ENCODE results near the gene EVPLL.

DNA sequence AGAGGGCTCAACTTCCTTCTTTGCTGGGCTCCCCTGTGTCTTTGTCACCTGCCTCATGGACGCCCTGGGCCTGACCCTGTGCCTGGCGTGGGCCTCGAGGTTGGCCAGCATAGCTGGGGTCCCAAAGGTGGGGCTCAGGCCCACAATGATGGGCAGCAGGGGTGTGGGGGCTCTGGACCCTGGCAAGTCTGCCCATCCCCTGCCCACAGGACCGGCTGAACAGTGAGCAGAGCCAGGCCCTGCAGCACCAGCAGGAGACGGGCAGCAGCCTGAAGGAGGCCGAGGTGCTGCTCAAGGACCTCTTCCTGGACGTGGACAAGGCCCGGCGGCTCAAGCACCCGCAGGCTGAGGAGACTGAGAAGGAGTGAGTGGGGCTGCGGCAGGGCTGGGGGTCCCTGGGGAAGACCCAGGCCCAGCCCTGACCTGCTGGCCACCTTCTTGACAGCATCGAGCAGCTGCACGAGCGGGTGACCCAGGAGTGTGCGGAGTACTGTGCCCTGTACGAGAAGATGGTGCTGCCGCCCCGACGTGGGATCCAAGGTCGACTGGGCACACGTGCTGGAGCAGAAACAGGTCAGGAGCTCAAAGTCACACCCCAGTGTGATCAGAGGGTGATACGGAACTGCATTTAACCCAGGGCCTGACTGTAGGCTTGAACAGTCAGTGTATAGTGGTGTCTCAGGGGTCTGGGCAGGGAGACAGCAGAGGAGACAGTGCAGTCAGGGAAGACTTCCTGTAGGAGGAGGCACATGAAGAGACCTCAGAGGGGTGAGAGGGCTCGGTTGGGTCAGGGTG, 3.8 kb downstream of the EVPLL start:
- TF ChIP-seq, protein P1, sequence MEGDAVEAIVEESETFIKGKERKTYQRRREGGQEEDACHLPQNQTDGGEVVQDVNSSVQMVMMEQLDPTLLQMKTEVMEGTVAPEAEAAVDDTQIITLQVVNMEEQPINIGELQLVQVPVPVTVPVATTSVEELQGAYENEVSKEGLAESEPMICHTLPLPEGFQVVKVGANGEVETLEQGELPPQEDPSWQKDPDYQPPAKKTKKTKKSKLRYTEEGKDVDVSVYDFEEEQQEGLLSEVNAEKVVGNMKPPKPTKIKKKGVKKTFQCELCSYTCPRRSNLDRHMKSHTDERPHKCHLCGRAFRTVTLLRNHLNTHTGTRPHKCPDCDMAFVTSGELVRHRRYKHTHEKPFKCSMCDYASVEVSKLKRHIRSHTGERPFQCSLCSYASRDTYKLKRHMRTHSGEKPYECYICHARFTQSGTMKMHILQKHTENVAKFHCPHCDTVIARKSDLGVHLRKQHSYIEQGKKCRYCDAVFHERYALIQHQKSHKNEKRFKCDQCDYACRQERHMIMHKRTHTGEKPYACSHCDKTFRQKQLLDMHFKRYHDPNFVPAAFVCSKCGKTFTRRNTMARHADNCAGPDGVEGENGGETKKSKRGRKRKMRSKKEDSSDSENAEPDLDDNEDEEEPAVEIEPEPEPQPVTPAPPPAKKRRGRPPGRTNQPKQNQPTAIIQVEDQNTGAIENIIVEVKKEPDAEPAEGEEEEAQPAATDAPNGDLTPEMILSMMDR (IDR thresholded peaks at IDR 0.05) = no peak
- TF ChIP-seq, protein P2, sequence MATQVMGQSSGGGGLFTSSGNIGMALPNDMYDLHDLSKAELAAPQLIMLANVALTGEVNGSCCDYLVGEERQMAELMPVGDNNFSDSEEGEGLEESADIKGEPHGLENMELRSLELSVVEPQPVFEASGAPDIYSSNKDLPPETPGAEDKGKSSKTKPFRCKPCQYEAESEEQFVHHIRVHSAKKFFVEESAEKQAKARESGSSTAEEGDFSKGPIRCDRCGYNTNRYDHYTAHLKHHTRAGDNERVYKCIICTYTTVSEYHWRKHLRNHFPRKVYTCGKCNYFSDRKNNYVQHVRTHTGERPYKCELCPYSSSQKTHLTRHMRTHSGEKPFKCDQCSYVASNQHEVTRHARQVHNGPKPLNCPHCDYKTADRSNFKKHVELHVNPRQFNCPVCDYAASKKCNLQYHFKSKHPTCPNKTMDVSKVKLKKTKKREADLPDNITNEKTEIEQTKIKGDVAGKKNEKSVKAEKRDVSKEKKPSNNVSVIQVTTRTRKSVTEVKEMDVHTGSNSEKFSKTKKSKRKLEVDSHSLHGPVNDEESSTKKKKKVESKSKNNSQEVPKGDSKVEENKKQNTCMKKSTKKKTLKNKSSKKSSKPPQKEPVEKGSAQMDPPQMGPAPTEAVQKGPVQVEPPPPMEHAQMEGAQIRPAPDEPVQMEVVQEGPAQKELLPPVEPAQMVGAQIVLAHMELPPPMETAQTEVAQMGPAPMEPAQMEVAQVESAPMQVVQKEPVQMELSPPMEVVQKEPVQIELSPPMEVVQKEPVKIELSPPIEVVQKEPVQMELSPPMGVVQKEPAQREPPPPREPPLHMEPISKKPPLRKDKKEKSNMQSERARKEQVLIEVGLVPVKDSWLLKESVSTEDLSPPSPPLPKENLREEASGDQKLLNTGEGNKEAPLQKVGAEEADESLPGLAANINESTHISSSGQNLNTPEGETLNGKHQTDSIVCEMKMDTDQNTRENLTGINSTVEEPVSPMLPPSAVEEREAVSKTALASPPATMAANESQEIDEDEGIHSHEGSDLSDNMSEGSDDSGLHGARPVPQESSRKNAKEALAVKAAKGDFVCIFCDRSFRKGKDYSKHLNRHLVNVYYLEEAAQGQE (IDR thresholded peaks at IDR 0.05; ENCODE audit: insufficient read depth in 1 of 2, low read depth in 2 of 2, low read length in 1 of 2) = no peak

All from Panc1 (cell line).